Lung (tissue), 12 donors: ENCODE measurements around the gene NIPSNAP2. TPM values are rescaled to one million over a fixed set of nuclear protein-coding genes. Genes with fewer than 3 reads are reported as not detected.

ENCODE experiments used
- ATAC-seq: fragments of 200-7000 bp; cut with Tn5 transposase; one replicate; pipeline ENCODE4 v1.9.1; 2020; ENCODE audit warnings: moderate number of reproducible peaks; ENCODE audit not compliant: insufficient read depth, low FRiP score
- DNase-seq, 3 donors: peaks; one replicate each; pipeline ENCODE4 v3.0.0-alpha.2; 2013 to 2017
- H3K27ac ChIP-seq, 2 donors: one replicate each; pipeline ENCODE4 v1.5.1; 2013; ENCODE audit warnings: mild to moderate bottlenecking in 2 of 2, moderate library complexity in 2 of 2, control low read depth in 1 of 2, inconsistent platforms in 1 of 2, low read depth in 1 of 2, low read length in 1 of 2
- H3K27me3 ChIP-seq, 3 donors: one replicate each; pipeline ENCODE4 v1.5.1; 2013; ENCODE audit warnings: low read length in 2 of 3; ENCODE audit not compliant: control insufficient read depth in 3 of 3, insufficient read depth in 3 of 3
- H3K36me3 ChIP-seq, 4 donors: one replicate each; pipeline ENCODE4 v1.5.1; 2013; ENCODE audit warnings: low read length in 4 of 4, mild to moderate bottlenecking in 1 of 4, moderate library complexity in 1 of 4; ENCODE audit not compliant: control insufficient read depth in 4 of 4, insufficient read depth in 4 of 4
- H3K4me1 ChIP-seq, 5 donors: one replicate each; pipeline ENCODE4 v1.5.1; 2013; ENCODE audit warnings: low read length in 5 of 5, mild to moderate bottlenecking in 2 of 5, moderate library complexity in 1 of 5; ENCODE audit not compliant: control insufficient read depth in 5 of 5, insufficient read depth in 5 of 5
- H3K4me3 ChIP-seq: one replicate; pipeline ENCODE4 v1.5.1; 2013; ENCODE audit warnings: mild to moderate bottlenecking, control low read depth, moderate library complexity
- H3K9ac ChIP-seq, 2 donors: one replicate each; pipeline ENCODE4 v1.5.1; 2013; ENCODE audit warnings: low read length in 2 of 2, control low read depth in 1 of 2; ENCODE audit not compliant: insufficient read depth in 1 of 2
- H3K9me3 ChIP-seq, 4 donors: one replicate each; pipeline ENCODE4 v1.5.1; 2013; ENCODE audit warnings: low read length in 3 of 4, mild to moderate bottlenecking in 1 of 4, moderate library complexity in 1 of 4; ENCODE audit not compliant: control insufficient read depth in 4 of 4, insufficient read depth in 3 of 4
- WGBS, 2 donors: extraction: QIAGEN DNeasy Blood & Tissue Kit; methylation state at CpG; one replicate each; pipeline ENCODE4 v1.1.7; 2013; 5-methylcytosine and 5-hydroxymethylcytosine counted together
- polyA plus RNA-seq, 2 donors: library from polyadenylated mRNA; stranded (reverse); fragments of 200-250 nt; gene quantifications; one replicate each; pipeline ENCODE4 v1.2.1, GENCODE V29; 2013
- total RNA-seq, 2 donors: library from RNA; depleted of rRNA in 1 of 2; stranded (reverse); fragments of >200 nt in 1 of 2; gene quantifications; one replicate each; pipeline ENCODE4 v1.2.1, GENCODE V29; 2014 to 2021
- TF ChIP-seq, protein P1 (sequence below): IDR thresholded peaks from 2 replicates; pipeline ENCODE4 v1.5.1; 2012; ENCODE audit warnings: mild to moderate bottlenecking; ENCODE audit errors: control extremely low read depth, extremely low read depth
- donor health status: control.
- donor health status: control.
- donor health status: Bipolar disorder and iron deficiency.
- donor health status: healthy.
- donor health status: DM: yes; HTN: yes; CAD: no.

Gene NIPSNAP2
- total and polyA plus RNA-seq, 4 donors = 37.2 to 65.2 (median 51.1) TPM

GRCh38 chr7:55983537-55983936, 19.2 kb downstream of the NIPSNAP2 start:
- Histone ChIP-seq H3K27ac (no peak overlapping the region), H3K9ac (no peak overlapping the region), H3K4me1 (peaks cover 0 to 3% (median 0%) of the 10 kb centered on the region in 5 donors), H3K36me3 (peaks cover 11 to 42% (median 33%) of the 10 kb centered on the region in 4 donors), H3K9me3 (no peaks in the 10 kb centered on the region), H3K27me3 (no peaks in the 10 kb centered on the region), H3K4me3 (no peak overlapping the region)
- 91% methylated on average over 3 of the region's 3 CpGs for WGBS, 2 donors
- ATAC-seq (no peak), DNase-seq (no peak)
- TF ChIP-seq, protein P1, sequence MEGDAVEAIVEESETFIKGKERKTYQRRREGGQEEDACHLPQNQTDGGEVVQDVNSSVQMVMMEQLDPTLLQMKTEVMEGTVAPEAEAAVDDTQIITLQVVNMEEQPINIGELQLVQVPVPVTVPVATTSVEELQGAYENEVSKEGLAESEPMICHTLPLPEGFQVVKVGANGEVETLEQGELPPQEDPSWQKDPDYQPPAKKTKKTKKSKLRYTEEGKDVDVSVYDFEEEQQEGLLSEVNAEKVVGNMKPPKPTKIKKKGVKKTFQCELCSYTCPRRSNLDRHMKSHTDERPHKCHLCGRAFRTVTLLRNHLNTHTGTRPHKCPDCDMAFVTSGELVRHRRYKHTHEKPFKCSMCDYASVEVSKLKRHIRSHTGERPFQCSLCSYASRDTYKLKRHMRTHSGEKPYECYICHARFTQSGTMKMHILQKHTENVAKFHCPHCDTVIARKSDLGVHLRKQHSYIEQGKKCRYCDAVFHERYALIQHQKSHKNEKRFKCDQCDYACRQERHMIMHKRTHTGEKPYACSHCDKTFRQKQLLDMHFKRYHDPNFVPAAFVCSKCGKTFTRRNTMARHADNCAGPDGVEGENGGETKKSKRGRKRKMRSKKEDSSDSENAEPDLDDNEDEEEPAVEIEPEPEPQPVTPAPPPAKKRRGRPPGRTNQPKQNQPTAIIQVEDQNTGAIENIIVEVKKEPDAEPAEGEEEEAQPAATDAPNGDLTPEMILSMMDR = no peak

DNA sequence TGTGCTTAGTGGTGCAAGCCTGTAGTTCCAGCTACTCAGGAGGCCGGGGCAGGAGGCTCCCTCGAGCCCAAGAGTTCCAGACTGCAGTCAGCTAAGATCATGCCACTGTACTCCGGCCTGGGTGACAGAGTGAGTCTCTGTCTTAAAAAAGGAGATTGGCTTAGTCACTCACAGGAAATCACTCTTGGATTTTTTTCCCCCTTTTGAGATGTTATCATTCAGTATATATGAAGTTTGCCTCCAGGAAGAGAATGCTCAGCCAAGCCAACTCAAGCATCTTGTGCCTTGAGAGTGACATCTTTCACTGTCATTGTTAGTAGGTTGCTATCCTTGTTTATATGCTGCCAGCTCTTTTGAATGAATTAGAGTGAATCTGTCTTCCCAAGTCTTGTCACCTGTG, 28.0 kb downstream of the NIPSNAP2 start:
- Histone ChIP-seq H3K4me1 (no peaks in the 10 kb centered on the region), H3K27me3 (no peaks in the 10 kb centered on the region), H3K36me3 (peaks cover 19 to 47% (median 35%) of the 10 kb centered on the region in 4 donors), H3K9me3 (no peaks in the 10 kb centered on the region), H3K4me3 (no peak overlapping the region), H3K27ac (no peak overlapping the region), H3K9ac (no peak overlapping the region)
- DNase-seq (no peak), ATAC-seq (no peak)
- TF ChIP-seq, protein P1 = no peak
- 83 to 91% methylated on average over 3 of the region's 3 CpGs for whole genome bisulfite sequencing, 2 donors

DNA sequence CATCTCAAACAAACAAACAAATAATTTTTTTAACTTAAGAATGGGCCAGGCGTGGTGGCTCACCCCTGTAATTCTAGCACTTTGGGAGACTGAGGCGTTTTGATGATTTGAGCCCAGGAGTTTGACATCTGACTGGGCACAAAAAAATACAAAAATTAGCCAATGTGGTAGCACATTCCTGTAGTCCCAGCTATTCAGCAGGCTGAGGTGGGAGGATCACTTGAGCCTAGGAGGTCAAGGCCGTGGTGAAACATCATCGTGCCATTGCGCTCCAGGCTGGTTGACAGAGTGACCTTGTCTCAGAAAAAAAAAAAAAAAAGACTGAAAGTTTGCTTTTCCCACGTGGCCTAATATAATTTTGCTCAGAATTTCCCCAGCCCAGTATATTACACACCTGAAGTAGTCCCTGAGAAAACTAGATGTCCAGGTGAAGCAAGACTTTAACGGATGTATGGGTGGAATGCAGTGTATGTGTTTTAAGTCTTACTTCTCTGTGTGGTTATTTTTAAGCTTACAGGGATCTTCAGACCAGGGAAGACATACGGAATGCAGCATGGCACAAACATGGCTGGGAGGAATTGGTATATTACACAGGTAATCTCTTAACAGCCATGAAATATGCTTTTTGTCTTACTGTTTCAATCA, 32.6 kb downstream of the NIPSNAP2 start:
- TF ChIP-seq, protein P1 = no peak
- H3K36me3 ChIP-seq = peaks cover 21 to 44% (median 29%) of the 10 kb centered on the region in 4 donors
- DNase-seq (no peak), ATAC-seq (no peak)
- H3K27me3 ChIP-seq = no peaks in the 10 kb centered on the region
- H3K4me3 ChIP-seq = no peak overlapping the region
- H3K27ac ChIP-seq = no peak overlapping the region
- H3K9ac ChIP-seq = no peak overlapping the region
- H3K4me1 ChIP-seq = peaks cover 0 to 2% (median 0%) of the 10 kb centered on the region in 5 donors
- WGBS, 2 donors = 93 to 95% methylated on average over 8 of the region's 8 CpGs
- H3K9me3 ChIP-seq = no peaks in the 10 kb centered on the region
